Ascending aorta (tissue), 2 donors: ENCODE results near the gene MXRA5. TPM values are rescaled to one million over a fixed set of nuclear protein-coding genes. Genes with fewer than 3 reads are reported as not detected.
"Not testable (repeated sequence)": the region's sequence is repeated elsewhere in the genome, so short reads cannot be mapped to it uniquely, and the experiment has no call there.

Source experiments
- DNase-seq, 2 donors: peaks; one replicate each; pipeline ENCODE4 v3.0.0-alpha.2; 2019; ENCODE audit warnings: low spot score in 2 of 2
- H3K27ac ChIP-seq, 2 donors: fragments of 200-600 bp; sonication (generic); one replicate each; pipeline ENCODE4 v1.5.1; 2016 to 2017; ENCODE audit warnings: mild to moderate bottlenecking in 1 of 2
- H3K27me3 ChIP-seq: fragments of 200-600 bp; sonication (generic); one replicate; pipeline ENCODE4 v1.5.1; 2017
- H3K36me3 ChIP-seq, 2 donors: fragments of 200-600 bp; sonication (generic); one replicate each; pipeline ENCODE4 v1.5.1; 2016
- H3K4me1 ChIP-seq, 2 donors: fragments of 200-600 bp; sonication (generic); one replicate each; pipeline ENCODE4 v1.5.1; 2016 to 2017; ENCODE audit warnings: mild to moderate bottlenecking in 1 of 2
- H3K4me3 ChIP-seq, 2 donors: fragments of 200-600 bp; sonication (generic); one replicate each; pipeline ENCODE4 v1.5.1; 2016 to 2017; ENCODE audit warnings: mild to moderate bottlenecking in 1 of 2
- H3K9me3 ChIP-seq, 2 donors: fragments of 200-600 bp; sonication (generic); one replicate each; pipeline ENCODE4 v1.5.1; 2016
- intact Hi-C: fragments of 100-400 bp; cut with DNase I; formaldehyde crosslinking; loops from one replicate; pipeline ENCODE4 v1.15.1; 2023
- total RNA-seq: library from RNA; depleted of rRNA; stranded (reverse); fragments of >200 nt; gene quantifications from one replicate; pipeline ENCODE4 v1.1.0, GENCODE V29; 2016
- TF ChIP-seq, protein P1 (sequence below), 3 experiments: fragments of 200-600 bp in 2 of 3; fragments of 450-650 bp in 1 of 3; sonication (generic) in 2 of 3; IDR thresholded peaks; one replicate each; pipeline ENCODE4 v1.5.1; 2016 to 2019; ENCODE audit warnings: antibody characterized with exemption in 3 of 3, mild to moderate bottlenecking in 1 of 3, moderate library complexity in 1 of 3

The MXRA5 gene
- total RNA-seq, 1 donor from 2014 or later: 0.21 TPM

DNA sequence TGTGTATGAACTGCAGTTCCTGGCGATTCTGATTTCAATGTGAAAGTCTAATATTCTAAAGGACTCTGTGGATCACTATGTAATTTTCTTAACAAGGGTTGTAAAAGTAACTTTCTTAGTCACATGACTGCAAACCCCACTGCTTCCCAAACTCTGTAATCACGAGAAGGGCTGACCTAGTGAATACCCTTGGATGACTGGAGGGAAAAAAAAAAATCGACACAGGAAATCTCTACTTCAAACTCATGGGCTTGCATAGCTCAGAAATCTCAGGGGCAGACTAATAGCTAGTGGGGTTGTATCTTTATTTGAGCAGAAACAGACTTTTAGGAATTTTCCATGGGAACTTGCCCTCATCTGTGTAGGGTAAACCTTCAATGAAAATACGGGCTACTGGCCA, 4.8 kb upstream of the MXRA5 start:
- intact Hi-C loops: no loop called here
- Histone ChIP-seq H3K27me3 (no peaks in the 10 kb centered on the region), H3K9me3 (no peaks in the 10 kb centered on the region), H3K4me3 (no peak overlapping the region), H3K4me1 (no peaks in the 10 kb centered on the region), H3K27ac (no peak overlapping the region), H3K36me3 (no peaks in the 10 kb centered on the region)
- no peak for DNase-seq
- TF ChIP-seq, protein P1, sequence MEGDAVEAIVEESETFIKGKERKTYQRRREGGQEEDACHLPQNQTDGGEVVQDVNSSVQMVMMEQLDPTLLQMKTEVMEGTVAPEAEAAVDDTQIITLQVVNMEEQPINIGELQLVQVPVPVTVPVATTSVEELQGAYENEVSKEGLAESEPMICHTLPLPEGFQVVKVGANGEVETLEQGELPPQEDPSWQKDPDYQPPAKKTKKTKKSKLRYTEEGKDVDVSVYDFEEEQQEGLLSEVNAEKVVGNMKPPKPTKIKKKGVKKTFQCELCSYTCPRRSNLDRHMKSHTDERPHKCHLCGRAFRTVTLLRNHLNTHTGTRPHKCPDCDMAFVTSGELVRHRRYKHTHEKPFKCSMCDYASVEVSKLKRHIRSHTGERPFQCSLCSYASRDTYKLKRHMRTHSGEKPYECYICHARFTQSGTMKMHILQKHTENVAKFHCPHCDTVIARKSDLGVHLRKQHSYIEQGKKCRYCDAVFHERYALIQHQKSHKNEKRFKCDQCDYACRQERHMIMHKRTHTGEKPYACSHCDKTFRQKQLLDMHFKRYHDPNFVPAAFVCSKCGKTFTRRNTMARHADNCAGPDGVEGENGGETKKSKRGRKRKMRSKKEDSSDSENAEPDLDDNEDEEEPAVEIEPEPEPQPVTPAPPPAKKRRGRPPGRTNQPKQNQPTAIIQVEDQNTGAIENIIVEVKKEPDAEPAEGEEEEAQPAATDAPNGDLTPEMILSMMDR (IDR thresholded peaks at IDR 0.05): no peak

DNA sequence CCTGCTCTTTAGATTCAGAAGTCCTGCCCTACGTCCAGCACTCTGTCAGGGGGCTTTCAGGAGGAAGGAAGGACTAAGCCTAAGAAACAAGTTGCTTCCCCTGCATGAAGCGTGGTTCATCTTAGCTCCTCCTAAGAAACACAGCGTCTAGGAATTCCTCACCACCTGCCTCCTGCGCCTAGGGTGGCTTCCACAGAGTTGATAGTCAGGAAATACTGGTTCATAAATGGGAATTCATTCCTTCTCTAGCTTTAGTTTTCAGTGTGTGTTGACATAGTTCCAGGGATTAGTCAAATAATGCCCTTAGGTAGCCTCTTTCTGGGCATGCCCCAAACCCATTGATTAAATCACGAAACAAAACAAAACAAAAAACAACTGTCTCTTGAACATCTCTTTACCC, 1.7 kb upstream of the MXRA5 start:
- DNase-seq: no peak
- Histone ChIP-seq H3K9me3 (no peaks in the 10 kb centered on the region), H3K4me3 (no peak overlapping the region), H3K36me3 (no peaks in the 10 kb centered on the region), H3K4me1 (no peaks in the 10 kb centered on the region), H3K27ac (no peak overlapping the region), H3K27me3 (no peaks in the 10 kb centered on the region)
- TF ChIP-seq, protein P1 (IDR thresholded peaks at IDR 0.05): no peak
- intact Hi-C loops: no loop called here

DNA sequence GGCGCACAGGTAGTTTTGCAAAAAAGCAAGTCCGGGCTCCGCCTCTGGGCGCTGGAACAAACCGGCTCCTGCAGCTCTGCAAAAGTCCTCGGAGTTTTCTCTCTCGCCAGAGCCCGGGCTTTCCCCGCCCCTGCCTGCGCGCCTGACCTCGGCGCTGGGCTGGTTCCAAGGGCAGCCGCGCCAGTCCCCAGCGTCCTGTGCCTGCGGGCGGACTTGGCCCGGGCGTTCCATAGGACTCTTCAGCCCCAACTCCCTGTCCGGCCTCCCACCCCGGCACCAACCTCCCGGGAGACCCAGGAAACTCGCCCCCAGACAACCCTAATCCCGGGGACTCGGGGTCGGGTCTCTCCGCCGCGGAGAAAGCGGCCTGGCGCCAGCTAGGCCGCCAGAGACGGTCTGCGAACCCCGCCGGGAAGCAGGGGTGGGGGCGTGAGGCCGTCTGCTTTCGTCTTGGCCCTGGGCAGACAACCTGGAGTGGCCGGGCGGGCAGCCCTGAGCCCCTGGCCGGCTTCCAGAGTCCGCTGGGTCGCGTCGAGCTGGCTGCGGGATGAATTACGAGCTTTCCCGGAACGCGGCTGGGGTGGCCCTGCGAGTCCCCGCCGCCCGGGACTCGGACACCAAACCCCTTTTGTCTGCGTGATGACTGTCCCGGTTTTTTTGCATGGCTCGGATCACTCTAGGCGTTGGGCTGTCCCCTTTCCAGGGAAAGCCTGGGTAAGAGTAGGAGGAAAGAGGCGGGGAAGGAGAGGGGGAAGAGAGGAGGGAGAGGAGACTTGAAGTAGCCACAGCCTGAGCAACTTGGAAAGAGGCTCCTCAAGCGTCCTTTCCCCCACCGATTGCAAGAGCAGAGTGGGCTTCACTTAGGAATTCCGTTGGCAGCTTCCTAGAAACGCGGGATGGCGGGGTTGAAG, 916 bp downstream of the MXRA5 start:
- no peaks in the 10 kb centered on the region for H3K9me3 ChIP-seq

DNA sequence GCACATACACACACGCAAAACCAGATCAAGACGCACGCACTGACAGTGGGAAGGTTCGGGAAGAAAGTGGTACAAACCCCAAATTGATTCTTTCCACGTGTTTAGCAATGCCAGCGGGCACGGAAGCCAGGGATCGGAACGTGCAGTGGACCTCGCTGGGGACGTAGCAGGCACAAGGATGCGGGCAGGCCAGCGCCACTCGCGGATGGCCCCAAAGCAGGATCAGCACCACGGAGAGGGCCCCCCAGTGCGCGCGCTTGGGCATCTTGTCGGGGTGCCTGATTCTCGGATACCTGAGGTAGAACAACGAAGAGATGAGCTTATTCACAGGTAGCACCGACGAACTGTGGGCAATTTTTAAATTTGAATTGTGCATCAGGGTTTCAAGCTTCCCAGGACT, 2.9 kb downstream of the MXRA5 start:
- H3K27me3 ChIP-seq, H3K36me3 ChIP-seq, H3K4me1 ChIP-seq, DNase-seq, H3K9me3 ChIP-seq, H3K4me3 ChIP-seq, intact Hi-C loops, H3K27ac ChIP-seq: not testable (repeated sequence)

More for the DNA sequence above, 916 bp downstream of the MXRA5 start:
- TF ChIP-seq, protein P1 (IDR thresholded peaks at IDR 0.05): no peak
- Histone ChIP-seq H3K4me3 (peak overlapping the region; percentile 51 to 68), H3K36me3 (no peaks in the 10 kb centered on the region), H3K27ac (peak overlapping the region; percentile 57 to 62), H3K4me1 (no peaks in the 10 kb centered on the region), H3K27me3 (no peaks in the 10 kb centered on the region)
- no peak for DNase-seq
- intact Hi-C loops: no loop called here

DNA sequence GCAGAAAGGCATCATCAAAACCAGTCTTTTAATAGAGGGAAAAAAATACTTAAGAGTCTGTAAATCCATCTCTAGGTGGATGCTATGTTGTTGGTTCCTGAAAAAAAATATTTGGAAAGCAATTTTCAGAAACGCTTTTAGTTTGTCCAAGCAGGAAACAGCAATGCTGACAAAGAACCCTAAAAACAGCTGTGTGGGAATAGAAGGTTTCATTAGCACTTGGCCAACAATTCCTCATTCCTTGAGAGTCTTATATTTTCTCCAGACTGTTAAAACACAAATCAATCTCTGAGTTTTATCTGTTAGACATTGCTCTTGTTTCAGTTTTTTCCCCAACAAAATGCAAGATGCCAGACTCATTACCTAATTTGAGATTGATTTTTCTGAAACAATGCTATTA, 6.4 kb downstream of the MXRA5 start:
- TF ChIP-seq, protein P1 (IDR thresholded peaks at IDR 0.05): no peak
- no peak overlapping the region for H3K27ac ChIP-seq
- no peaks in the 10 kb centered on the region for H3K36me3 ChIP-seq
- no peaks in the 10 kb centered on the region for H3K4me1 ChIP-seq
- intact Hi-C loops: no loop called here
- H3K27me3 ChIP-seq: no peaks in the 10 kb centered on the region
- no peak overlapping the region for H3K4me3 ChIP-seq
- H3K9me3 ChIP-seq: no peaks in the 10 kb centered on the region
- DNase-seq: no peak

DNA sequence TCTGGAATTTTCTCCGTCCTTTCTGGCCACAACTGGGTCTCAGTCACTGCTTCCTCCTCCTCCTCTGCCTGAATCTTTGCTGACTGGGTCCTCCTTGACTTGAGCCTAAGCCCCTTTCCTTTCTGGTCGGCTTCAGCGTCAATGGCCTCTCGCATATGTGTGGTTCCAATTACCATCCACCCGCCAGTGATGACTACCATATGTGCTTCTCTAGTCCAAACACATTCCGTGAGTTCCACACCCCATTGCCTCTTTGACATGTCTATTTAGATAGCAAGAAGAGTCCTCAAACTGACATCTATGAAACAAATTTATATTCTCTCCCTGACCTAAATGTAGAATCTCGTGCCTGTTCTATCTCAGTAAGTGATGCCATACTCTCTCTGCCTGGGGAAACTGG, 19.8 kb downstream of the MXRA5 start:
- Histone ChIP-seq H3K4me3 (no peak overlapping the region), H3K4me1 (no peaks in the 10 kb centered on the region), H3K27ac (no peak overlapping the region), H3K36me3 (no peaks in the 10 kb centered on the region), H3K27me3 (no peaks in the 10 kb centered on the region), H3K9me3 (no peaks in the 10 kb centered on the region)
- DNase-seq: no peak
- intact Hi-C loops: no loop called here
- TF ChIP-seq, protein P1 (IDR thresholded peaks at IDR 0.05): no peak
